MM.1S (cell line): ENCODE data around the gene NCAPG.

Experiments
- DNase-seq: peaks from one replicate; pipeline ENCODE4 v3.0.0-alpha.2; 2015
- H2AFZ ChIP-seq: fragments of 300-600 bp; sonication (generic); 2 replicates; pipeline ENCODE4 v1.6.0; 2016; ENCODE audit warnings: antibody characterized with exemption, low read length
- H3F3A ChIP-seq: fragments of 300-600 bp; sonication (generic); 2 replicates; pipeline ENCODE4 v1.6.1; 2016; ENCODE audit warnings: mild to moderate bottlenecking, antibody characterized with exemption, low read length, moderate library complexity, mixed read lengths; ENCODE audit not compliant: insufficient read depth
- H3K27ac ChIP-seq: fragments of 300-600 bp; sonication (generic); 2 replicates; pipeline ENCODE4 v1.5.1; 2016; ENCODE audit warnings: mild to moderate bottlenecking, low read length
- H3K27me3 ChIP-seq: fragments of 300-600 bp; sonication (generic); replicated peaks from 2 replicates; pipeline ENCODE4 v1.6.0; 2016; ENCODE audit warnings: low read length; ENCODE audit not compliant: insufficient read depth
- H3K36me3 ChIP-seq: fragments of 300-600 bp; sonication (generic); replicated peaks from 2 replicates; pipeline ENCODE4 v1.6.1; 2016; ENCODE audit warnings: mild to moderate bottlenecking, low read length, mixed read lengths; ENCODE audit not compliant: insufficient read depth
- H3K4me1 ChIP-seq: fragments of 300-600 bp; sonication (generic); 2 replicates; pipeline ENCODE4 v1.6.1; 2016; ENCODE audit warnings: low read length, mixed read lengths
- H3K4me2 ChIP-seq: fragments of 300-600 bp; sonication (generic); 2 replicates; pipeline ENCODE4 v1.6.0; 2016; ENCODE audit warnings: low read depth, low read length
- H3K4me3 ChIP-seq: fragments of 300-600 bp; sonication (generic); 2 replicates; pipeline ENCODE4 v1.5.1; 2016; ENCODE audit warnings: low read length, mixed read lengths
- H3K79me2 ChIP-seq: fragments of 300-600 bp; sonication (generic); 2 replicates; pipeline ENCODE4 v1.6.1; 2016; ENCODE audit warnings: mixed run types, low read length, mixed read lengths
- H3K9ac ChIP-seq: fragments of 300-600 bp; sonication (generic); 2 replicates; pipeline ENCODE4 v1.6.1; 2016; ENCODE audit warnings: low read length, mixed read lengths
- H3K9me2 ChIP-seq: fragments of 300-600 bp; sonication (generic); replicated peaks from 2 replicates; pipeline ENCODE4 v1.6.1; 2016; ENCODE audit warnings: mild to moderate bottlenecking, low read length, mixed read lengths; ENCODE audit not compliant: insufficient read depth
- H3K9me3 ChIP-seq: fragments of 300-600 bp; sonication (generic); replicated peaks from 2 replicates; pipeline ENCODE4 v1.6.1; 2016; ENCODE audit warnings: mild to moderate bottlenecking, low read length, mixed read lengths; ENCODE audit not compliant: insufficient read depth
- H4K20me1 ChIP-seq: fragments of 300-600 bp; sonication (generic); 2 replicates; pipeline ENCODE4 v1.6.1; 2016; ENCODE audit warnings: mild to moderate bottlenecking, low read length, moderate library complexity, mixed read lengths; ENCODE audit not compliant: insufficient read depth
- EZH2 ChIP-seq: fragments of 300-600 bp; sonication (generic); optimal IDR thresholded peaks from 2 replicates; pipeline ENCODE3; 2017; ENCODE audit warnings: low read depth, mild to moderate bottlenecking, antibody characterized with exemption, low read length, mixed read lengths
- EZH2phosphoT487 ChIP-seq: fragments of 300-600 bp; sonication (generic); IDR thresholded peaks from 2 replicates; pipeline ENCODE4 v1.6.1; 2018; ENCODE audit warnings: antibody characterized with exemption, low read length
- TF ChIP-seq, protein P1 (sequence below): fragments of 300-600 bp; sonication (generic); IDR thresholded peaks from 2 replicates; pipeline ENCODE4 v1.5.1; 2016; ENCODE audit warnings: antibody characterized with exemption, low read length, mixed read lengths

The NCAPG gene

DNA sequence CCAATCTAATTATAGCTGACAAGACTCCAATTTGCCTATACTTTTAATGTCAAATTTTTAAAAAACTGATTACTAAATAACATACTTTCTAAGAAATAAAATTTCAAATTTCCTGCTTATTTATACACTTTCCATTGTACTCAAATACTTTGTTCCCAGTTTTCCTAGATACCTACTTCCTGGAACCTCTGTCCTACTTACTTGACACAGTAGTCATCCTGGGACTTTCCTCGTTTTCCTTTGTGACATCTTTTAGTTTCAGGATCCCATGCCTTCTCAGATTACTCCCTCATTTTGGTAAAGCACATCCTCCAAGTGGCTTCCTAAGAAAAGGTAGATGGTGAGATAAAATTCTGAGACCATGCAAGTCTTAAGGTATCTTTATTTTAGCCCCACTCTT, 16.0 kb upstream of the NCAPG start:
- no peaks in the 10 kb centered on the region for H3K79me2 ChIP-seq
- H2AFZ ChIP-seq: no peak overlapping the region
- peaks cover 12% of the 10 kb centered on the region; the same call in 1 of the 2 replicates for H3F3A ChIP-seq
- no peaks in the 10 kb centered on the region for H4K20me1 ChIP-seq
- no peak for DNase-seq
- H3K36me3 ChIP-seq: no peaks in the 10 kb centered on the region
- H3K9me2 ChIP-seq: no peaks in the 10 kb centered on the region
- H3K27ac ChIP-seq: no peak overlapping the region
- no peak overlapping the region for H3K4me3 ChIP-seq
- no peaks in the 10 kb centered on the region for H3K27me3 ChIP-seq
- TF ChIP-seq, protein P1, sequence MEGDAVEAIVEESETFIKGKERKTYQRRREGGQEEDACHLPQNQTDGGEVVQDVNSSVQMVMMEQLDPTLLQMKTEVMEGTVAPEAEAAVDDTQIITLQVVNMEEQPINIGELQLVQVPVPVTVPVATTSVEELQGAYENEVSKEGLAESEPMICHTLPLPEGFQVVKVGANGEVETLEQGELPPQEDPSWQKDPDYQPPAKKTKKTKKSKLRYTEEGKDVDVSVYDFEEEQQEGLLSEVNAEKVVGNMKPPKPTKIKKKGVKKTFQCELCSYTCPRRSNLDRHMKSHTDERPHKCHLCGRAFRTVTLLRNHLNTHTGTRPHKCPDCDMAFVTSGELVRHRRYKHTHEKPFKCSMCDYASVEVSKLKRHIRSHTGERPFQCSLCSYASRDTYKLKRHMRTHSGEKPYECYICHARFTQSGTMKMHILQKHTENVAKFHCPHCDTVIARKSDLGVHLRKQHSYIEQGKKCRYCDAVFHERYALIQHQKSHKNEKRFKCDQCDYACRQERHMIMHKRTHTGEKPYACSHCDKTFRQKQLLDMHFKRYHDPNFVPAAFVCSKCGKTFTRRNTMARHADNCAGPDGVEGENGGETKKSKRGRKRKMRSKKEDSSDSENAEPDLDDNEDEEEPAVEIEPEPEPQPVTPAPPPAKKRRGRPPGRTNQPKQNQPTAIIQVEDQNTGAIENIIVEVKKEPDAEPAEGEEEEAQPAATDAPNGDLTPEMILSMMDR: no peak
- no peak for TF ChIP-seq EZH2
- H3K4me1 ChIP-seq: peaks cover 15% of the 10 kb centered on the region
- no peak overlapping the region for H3K4me2 ChIP-seq
- H3K9me3 ChIP-seq: no peaks in the 10 kb centered on the region
- no peak overlapping the region for H3K9ac ChIP-seq

- no peaks in the 10 kb centered on the region for H3K9me2 ChIP-seq
- no peaks in the 10 kb centered on the region for H4K20me1 ChIP-seq
- H3K36me3 ChIP-seq: no peaks in the 10 kb centered on the region
- TF ChIP-seq EZH2: no peak
- no peak for TF ChIP-seq EZH2phosphoT487
- TF ChIP-seq, protein P1: no peak
- no peak for DNase-seq
- no peaks in the 10 kb centered on the region for H3K9me3 ChIP-seq
- no peak overlapping the region for H3K9ac ChIP-seq
- H3K4me2 ChIP-seq: no peak overlapping the region
- no peak overlapping the region for H2AFZ ChIP-seq
- H3K27ac ChIP-seq: no peak overlapping the region
- peaks cover 15% of the 10 kb centered on the region for H3K4me1 ChIP-seq
- no peak overlapping the region for H3K4me3 ChIP-seq
- no peaks in the 10 kb centered on the region for H3K27me3 ChIP-seq
- peaks cover 12% of the 10 kb centered on the region; the same call in 1 of the 2 replicates for H3F3A ChIP-seq
- H3K79me2 ChIP-seq: peaks cover 10% of the 10 kb centered on the region; the same call in 1 of the 2 replicates
Observed at GRCh38 chr4:17797808-17798207, 13.0 kb upstream of the NCAPG start.

DNA sequence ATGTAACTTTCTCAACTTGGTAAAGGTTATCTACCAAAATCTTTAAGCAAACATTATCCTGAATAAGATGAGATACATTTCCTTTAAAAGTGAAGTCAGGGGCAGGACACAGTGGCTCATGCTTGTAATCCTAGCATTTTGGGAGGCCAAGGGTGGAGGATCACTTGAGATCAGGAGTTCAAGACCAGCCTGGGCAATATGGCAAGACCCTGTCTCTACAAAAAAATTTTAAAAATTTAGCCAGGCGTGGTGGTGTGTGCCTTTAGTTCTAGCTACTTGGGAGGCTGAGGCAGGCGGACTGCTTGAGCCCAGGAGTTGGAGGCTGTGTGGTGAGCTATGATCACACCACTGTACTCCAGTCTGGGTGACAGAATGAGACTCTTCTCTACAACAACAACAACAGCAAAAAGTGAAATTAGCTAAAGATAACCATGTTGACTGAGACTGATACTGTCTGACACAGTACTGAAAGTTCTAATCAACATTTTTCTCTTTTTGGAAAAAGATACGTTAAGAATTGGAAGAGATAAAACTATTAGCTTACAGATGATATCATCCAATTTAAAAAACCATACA, 5.1 kb upstream of the NCAPG start:
- TF ChIP-seq EZH2phosphoT487: no peak
- TF ChIP-seq EZH2: no peak
- TF ChIP-seq, protein P1: no peak
- Histone ChIP-seq H3K9ac (no peak overlapping the region), H2AFZ (no peak overlapping the region), H3K27me3 (no peaks in the 10 kb centered on the region), H3F3A (peaks cover 13% of the 10 kb centered on the region), H3K4me3 (no peak overlapping the region), H3K27ac (no peak overlapping the region), H3K9me3 (no peaks in the 10 kb centered on the region), H3K4me2 (no peak overlapping the region), H3K9me2 (no peaks in the 10 kb centered on the region), H3K79me2 (peaks cover 82% of the 10 kb centered on the region), H4K20me1 (peaks cover 30% of the 10 kb centered on the region), H3K4me1 (peaks cover 22% of the 10 kb centered on the region), H3K36me3 (peaks cover 14% of the 10 kb centered on the region; the same call in 1 of the 2 replicates)
- DNase-seq: no peak
